ENCODE data around the gene TLR8.

DNA sequence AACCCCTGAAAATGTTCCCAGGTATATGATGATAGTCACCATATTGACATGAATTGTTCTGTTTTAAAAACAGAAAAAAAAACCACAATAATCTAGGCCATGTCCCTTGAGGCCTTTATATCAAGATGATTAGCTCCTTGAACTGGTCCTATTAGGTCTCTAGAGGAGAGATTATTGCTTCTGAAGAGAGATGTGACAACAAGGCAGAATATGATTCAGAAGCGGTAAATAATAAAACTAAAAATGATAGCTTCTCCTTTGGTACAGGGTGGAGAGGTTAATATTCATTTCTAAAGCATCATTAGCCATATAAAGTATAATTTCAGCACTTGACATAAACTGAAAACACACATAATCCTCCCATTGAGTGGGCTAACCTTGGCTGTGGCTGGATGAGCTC lies 25.8 kb downstream of the TLR8 start:
- no peak for TF ChIP-seq POLR2AphosphoS5 (IDR thresholded peaks at IDR 0.05; ENCODE audit: low read depth, low read length)
- TF ChIP-seq POLR2A (IDR thresholded peaks at IDR 0.05; ENCODE audit: low read depth, low read length) = no peak
- TF ChIP-seq PAX5 (IDR thresholded peaks at IDR 0.05; ENCODE audit: insufficient read depth, low read length, severe bottlenecking) = no peak
- no peak for TF ChIP-seq TAF1 (IDR thresholded peaks at IDR 0.05; ENCODE audit: low read depth, low read length)
- no peak for TF ChIP-seq POU2F2 (IDR thresholded peaks at IDR 0.05; ENCODE audit: low read depth, low read length)
